Astrocyte (in vitro differentiated cells and primary cell): ENCODE measurements around the gene LRRC3. TPM values are rescaled to one million over a fixed set of nuclear protein-coding genes. Genes with fewer than 3 reads are reported as not detected.

Experiments
- DNase-seq: peaks from one replicate; pipeline ENCODE4 v3.0.0-alpha.2; 2010; ENCODE audit warnings: low read depth
- FAIRE-seq: peaks from 2 replicates; lab custom pipeline; 2011; peaks lifted over from hg19 to GRCh38; lab: Jason Lieb, UNC
- H2AFZ ChIP-seq: 2 replicates; pipeline ENCODE4 v1.6.0; 2012; ENCODE audit warnings: low read depth, low read length, inconsistent platforms
- H3K27ac ChIP-seq: 2 replicates; pipeline ENCODE4 v1.5.1; 2011; ENCODE audit warnings: low read depth, low read length, inconsistent platforms
- H3K27me3 ChIP-seq: 2 replicates; pipeline ENCODE4 v1.6.0; 2011; ENCODE audit warnings: low read length, inconsistent platforms; ENCODE audit not compliant: insufficient read depth
- H3K36me3 ChIP-seq: 2 replicates; pipeline ENCODE4 v1.5.1; 2011; ENCODE audit warnings: low read length, inconsistent platforms; ENCODE audit not compliant: insufficient read depth
- H3K4me1 ChIP-seq: 2 replicates; pipeline ENCODE4 v1.5.1; 2011; ENCODE audit warnings: low read length, inconsistent platforms; ENCODE audit not compliant: insufficient read depth
- H3K4me2 ChIP-seq: 2 replicates; pipeline ENCODE4 v1.6.0; 2012; ENCODE audit warnings: low read length, inconsistent platforms
- H3K4me3 ChIP-seq: 2 replicates; pipeline ENCODE4 v1.5.1; 2011; ENCODE audit warnings: low read depth, mild to moderate bottlenecking, low read length, inconsistent platforms; ENCODE audit not compliant: insufficient read depth
- H3K79me2 ChIP-seq: 2 replicates; pipeline ENCODE4 v1.6.0; 2012; ENCODE audit warnings: mild to moderate bottlenecking, low read length, inconsistent platforms; ENCODE audit not compliant: insufficient read depth
- H3K9ac ChIP-seq: 2 replicates; pipeline ENCODE4 v1.6.0; 2012; ENCODE audit warnings: mild to moderate bottlenecking, low read length, inconsistent platforms
- H3K9me3 ChIP-seq: 2 replicates; pipeline ENCODE4 v1.5.1; 2012; ENCODE audit warnings: low read depth, mild to moderate bottlenecking, low read length, inconsistent platforms; ENCODE audit not compliant: insufficient read depth
- H4K20me1 ChIP-seq: 2 replicates; pipeline ENCODE4 v1.6.0; 2012; ENCODE audit warnings: low read length, inconsistent platforms; ENCODE audit not compliant: insufficient read depth
- H3K27ac Mint-ChIP-seq: one replicate; pipeline ENCODE4 v1.8.0; 2021; ENCODE audit warnings: mild to moderate bottlenecking, mixed read lengths; ENCODE audit not compliant: unreplicated experiment
- H3K27me3 Mint-ChIP-seq: one replicate; pipeline ENCODE4 v1.8.0; 2021; ENCODE audit warnings: low read depth, mixed read lengths; ENCODE audit not compliant: unreplicated experiment
- H3K36me3 Mint-ChIP-seq: one replicate; pipeline ENCODE4 v1.8.0; 2021; ENCODE audit warnings: low read depth, mixed read lengths; ENCODE audit not compliant: unreplicated experiment
- H3K4me1 Mint-ChIP-seq: one replicate; pipeline ENCODE4 v1.8.0; 2021; ENCODE audit warnings: low read depth, mixed read lengths; ENCODE audit not compliant: unreplicated experiment
- H3K4me3 Mint-ChIP-seq: one replicate; pipeline ENCODE4 v1.8.0; 2021; ENCODE audit warnings: mild to moderate bottlenecking, moderate library complexity, mixed read lengths; ENCODE audit not compliant: unreplicated experiment
- H3K9me3 Mint-ChIP-seq: one replicate; pipeline ENCODE4 v1.8.0; 2021; ENCODE audit warnings: mild to moderate bottlenecking, mixed read lengths; ENCODE audit not compliant: unreplicated experiment
- CTCF ChIP-seq: IDR thresholded peaks from 2 replicates; pipeline ENCODE4 v1.5.1; 2011; ENCODE audit warnings: low read depth, mild to moderate bottlenecking, inconsistent platforms, low read length, moderate library complexity; ENCODE audit not compliant: insufficient read depth
- EZH2 ChIP-seq: IDR thresholded peaks from 2 replicates; pipeline ENCODE4 v1.6.1; 2012; ENCODE audit warnings: mild to moderate bottlenecking, low read length, inconsistent platforms; ENCODE audit not compliant: insufficient read depth
- total RNA-seq: library from RNA; stranded (reverse); gene quantifications from 2 replicates; pipeline ENCODE4 v1.2.1, GENCODE V29; 2021

The LRRC3 gene
- total RNA-seq, 1 donor from 2014 or later, result 5.2 TPM

GRCh38 chr21:44458971-44459711 is 3.8 kb downstream of the LRRC3 start:
- Histone ChIP-seq H3K4me1 (no peaks in the 10 kb centered on the region), H3K27ac (no peak overlapping the region), H3K9me3 (no peaks in the 10 kb centered on the region), H4K20me1 (no peaks in the 10 kb centered on the region), H3K79me2 (no peaks in the 10 kb centered on the region), H3K4me2 (no peak overlapping the region), H3K4me3 (no peak overlapping the region), H3K27me3 (no peaks in the 10 kb centered on the region), H3K9ac (no peak overlapping the region), H2AFZ (no peak overlapping the region), H3K36me3 (no peaks in the 10 kb centered on the region)
- DNase-seq (no peak), FAIRE-seq (no peak)
- H3K9me3 Mint-ChIP-seq, result peaks cover 6% of the 10 kb centered on the region
- peaks cover 10% of the 10 kb centered on the region for H3K27me3 Mint-ChIP-seq
- no peak overlapping the region for H3K4me3 Mint-ChIP-seq
- no peaks in the 10 kb centered on the region for H3K36me3 Mint-ChIP-seq
- H3K27ac Mint-ChIP-seq, result no peak overlapping the region
- H3K4me1 Mint-ChIP-seq, result no peaks in the 10 kb centered on the region
- TF ChIP-seq CTCF, result no peak
- no peak for TF ChIP-seq EZH2

GRCh38 chr21:44459712-44460440 is 4.6 kb downstream of the LRRC3 start:
- Histone ChIP-seq H3K4me2 (no peak overlapping the region), H3K4me3 (no peak overlapping the region), H3K79me2 (no peaks in the 10 kb centered on the region), H3K9ac (no peak overlapping the region), H2AFZ (no peak overlapping the region), H3K27me3 (no peaks in the 10 kb centered on the region), H3K9me3 (no peaks in the 10 kb centered on the region), H3K4me1 (no peaks in the 10 kb centered on the region), H3K27ac (no peak overlapping the region), H3K36me3 (no peaks in the 10 kb centered on the region), H4K20me1 (no peaks in the 10 kb centered on the region)
- H3K27me3 Mint-ChIP-seq, result peaks cover 10% of the 10 kb centered on the region
- no peak overlapping the region for H3K27ac Mint-ChIP-seq
- FAIRE-seq, result no peak
- H3K9me3 Mint-ChIP-seq, result peaks cover 6% of the 10 kb centered on the region
- no peaks in the 10 kb centered on the region for H3K36me3 Mint-ChIP-seq
- no peak for TF ChIP-seq CTCF
- no peak for TF ChIP-seq EZH2
- H3K4me3 Mint-ChIP-seq, result no peak overlapping the region
- no peaks in the 10 kb centered on the region for H3K4me1 Mint-ChIP-seq
- DNase-seq, result no peak

GRCh38 chr21:44460441-44460755 is 5.1 kb downstream of the LRRC3 start:
- Histone ChIP-seq H3K9ac (no peak overlapping the region), H3K27me3 (no peaks in the 10 kb centered on the region), H3K36me3 (no peaks in the 10 kb centered on the region), H3K4me1 (no peaks in the 10 kb centered on the region), H3K4me2 (no peak overlapping the region), H3K79me2 (no peaks in the 10 kb centered on the region), H3K4me3 (no peak overlapping the region), H3K27ac (no peak overlapping the region), H4K20me1 (no peaks in the 10 kb centered on the region), H2AFZ (no peak overlapping the region), H3K9me3 (no peaks in the 10 kb centered on the region)
- Mint-ChIP-seq H3K27me3 (peaks cover 10% of the 10 kb centered on the region), H3K9me3 (peaks cover 6% of the 10 kb centered on the region), H3K4me3 (no peak overlapping the region), H3K36me3 (no peaks in the 10 kb centered on the region), H3K27ac (no peak overlapping the region), H3K4me1 (no peaks in the 10 kb centered on the region)
- no peak for FAIRE-seq
- no peak for TF ChIP-seq EZH2
- no peak for TF ChIP-seq CTCF
- no peak for DNase-seq
